CD1c-positive myeloid dendritic cell (primary cell): ENCODE data around the gene PTOV1.

Experiments used
- DNase-seq: peaks from one replicate; pipeline ENCODE4 v3.0.0-alpha.2; 2016; ENCODE audit errors: extremely low spot score

PTOV1 gene

DNA sequence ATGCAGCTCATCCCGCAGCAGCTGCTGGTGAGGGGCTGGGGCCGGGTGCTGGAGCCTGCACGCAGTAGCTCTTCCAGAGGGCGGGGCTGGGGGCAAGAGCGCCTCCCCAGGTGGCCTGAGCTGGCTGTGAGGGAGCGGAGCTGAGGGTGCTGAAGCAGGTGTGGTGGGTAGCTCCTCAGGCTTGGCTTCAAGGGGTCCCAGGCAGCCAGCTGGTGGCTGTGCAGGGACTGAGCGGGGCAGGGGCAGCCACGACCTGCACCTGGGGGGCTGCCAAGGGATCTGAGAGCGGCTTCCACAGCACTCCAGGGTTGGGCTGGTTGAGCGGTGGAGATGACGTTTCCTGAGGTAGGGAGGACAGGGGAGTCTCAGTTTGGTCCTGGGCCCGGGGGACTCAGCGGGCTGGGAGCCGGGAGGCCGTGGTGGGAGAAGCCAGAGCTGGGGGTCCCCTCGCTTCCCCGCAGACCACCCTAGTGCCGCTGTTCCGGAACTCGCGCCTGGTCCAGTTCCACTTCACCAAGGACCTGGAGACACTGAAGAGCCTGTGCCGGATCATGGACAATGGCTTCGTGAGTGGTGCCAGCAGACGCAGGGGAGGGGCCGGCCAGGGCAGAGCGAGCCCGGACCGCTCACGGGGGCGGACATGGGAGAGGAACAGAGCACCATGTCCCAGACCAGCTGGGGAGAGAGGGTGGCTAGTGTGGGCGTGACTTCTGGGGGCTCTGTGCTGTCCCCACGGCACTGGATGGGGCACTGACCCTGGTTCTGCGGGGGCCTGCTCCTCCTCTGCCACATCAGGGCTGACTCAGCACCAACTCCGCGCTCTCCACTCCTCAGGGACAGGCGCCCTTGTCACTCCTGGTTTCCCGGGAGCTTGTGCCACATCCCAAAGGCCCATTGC lies 7.4 kb downstream of the PTOV1 start:
- DNase-seq = no peak

DNA sequence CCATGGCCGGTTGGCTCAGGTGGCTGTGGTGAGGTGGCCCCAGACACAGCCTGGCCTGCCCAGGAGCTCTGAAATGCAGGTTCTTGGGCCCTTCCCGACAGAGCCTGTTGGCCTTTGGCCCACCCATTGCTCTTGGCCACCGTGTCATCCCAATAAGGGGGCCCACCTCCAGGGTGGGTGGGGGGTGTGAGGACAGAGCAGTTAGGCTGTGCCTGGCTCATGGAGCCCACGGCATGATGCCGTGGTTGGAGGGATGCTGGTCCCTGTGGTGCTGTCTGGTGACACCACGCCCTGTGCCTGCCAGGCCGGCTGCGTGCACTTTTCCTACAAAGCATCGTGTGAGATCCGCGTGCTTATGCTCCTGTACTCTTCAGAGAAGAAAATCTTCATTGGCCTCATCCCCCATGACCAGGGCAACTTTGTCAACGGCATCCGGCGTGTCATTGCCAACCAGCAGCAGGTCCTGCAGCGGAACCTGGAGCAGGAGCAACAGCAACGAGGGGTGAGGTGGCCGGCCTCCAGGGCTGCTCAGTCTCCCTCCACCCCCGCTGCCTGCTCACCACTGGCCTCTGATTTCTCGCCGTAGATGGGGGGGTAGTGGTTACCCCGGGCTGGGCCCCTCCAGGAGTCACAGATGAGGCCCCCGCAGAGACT lies 8.8 kb downstream of the PTOV1 start:
- DNase-seq = no peak

DNA sequence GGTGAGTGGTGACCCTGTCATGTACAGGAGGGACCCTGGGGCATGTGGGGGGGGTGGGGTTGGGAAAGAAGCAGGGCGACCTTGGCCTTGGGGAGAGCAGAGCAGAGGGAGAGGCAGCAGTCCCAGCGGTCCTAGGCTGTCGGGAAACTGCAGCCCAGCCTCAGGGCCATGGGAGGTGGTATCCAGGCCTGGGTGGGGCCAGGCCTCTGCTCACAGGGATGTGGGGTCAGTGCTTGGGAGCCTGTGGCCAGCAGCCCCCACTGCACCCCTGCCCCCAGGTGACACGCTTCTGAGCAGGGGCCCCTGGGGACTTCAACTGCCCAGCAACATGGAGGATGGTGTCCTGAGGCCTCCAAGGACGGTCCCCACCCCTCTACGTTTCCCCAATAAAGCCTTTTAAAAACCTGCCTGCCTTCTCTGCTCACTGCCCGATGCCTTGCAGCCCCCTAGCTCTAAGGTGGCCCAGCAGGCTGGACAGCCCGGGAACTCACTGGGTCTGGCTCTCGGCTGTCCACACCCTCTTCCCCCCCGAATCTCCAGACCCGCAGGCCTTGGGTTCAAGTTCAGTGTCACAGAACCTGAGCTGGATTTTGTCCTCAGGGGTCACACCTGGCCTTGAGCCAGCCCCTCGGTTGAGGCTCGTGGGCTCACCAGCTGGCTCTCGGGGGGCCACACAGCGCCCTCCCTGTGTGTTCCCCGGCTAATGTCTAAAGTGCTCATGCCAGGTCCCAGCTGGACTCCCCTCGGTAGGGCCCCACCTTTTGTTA lies 9.6 kb downstream of the PTOV1 start:
- no peak for DNase-seq

DNA sequence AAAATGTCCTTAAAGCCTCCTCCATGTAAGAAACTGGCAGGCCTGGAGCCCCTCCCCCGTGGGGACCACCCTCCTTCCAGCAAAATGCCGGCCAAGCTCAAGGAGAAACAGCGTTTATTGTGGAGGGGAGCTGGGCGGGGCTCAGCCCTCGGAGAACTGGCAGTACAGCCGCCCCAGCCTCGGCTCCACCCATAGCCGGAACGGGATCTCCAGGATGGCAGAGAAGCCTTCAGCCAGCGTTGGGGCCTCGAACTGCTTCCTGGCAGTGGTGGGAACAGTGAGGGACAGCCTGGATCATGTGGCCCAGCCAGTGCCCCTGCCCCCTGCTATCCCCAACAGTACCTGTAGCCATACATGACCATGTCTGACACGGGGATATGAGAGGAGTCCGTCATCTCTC lies 10.1 kb downstream of the PTOV1 start:
- DNase-seq = no peak

DNA sequence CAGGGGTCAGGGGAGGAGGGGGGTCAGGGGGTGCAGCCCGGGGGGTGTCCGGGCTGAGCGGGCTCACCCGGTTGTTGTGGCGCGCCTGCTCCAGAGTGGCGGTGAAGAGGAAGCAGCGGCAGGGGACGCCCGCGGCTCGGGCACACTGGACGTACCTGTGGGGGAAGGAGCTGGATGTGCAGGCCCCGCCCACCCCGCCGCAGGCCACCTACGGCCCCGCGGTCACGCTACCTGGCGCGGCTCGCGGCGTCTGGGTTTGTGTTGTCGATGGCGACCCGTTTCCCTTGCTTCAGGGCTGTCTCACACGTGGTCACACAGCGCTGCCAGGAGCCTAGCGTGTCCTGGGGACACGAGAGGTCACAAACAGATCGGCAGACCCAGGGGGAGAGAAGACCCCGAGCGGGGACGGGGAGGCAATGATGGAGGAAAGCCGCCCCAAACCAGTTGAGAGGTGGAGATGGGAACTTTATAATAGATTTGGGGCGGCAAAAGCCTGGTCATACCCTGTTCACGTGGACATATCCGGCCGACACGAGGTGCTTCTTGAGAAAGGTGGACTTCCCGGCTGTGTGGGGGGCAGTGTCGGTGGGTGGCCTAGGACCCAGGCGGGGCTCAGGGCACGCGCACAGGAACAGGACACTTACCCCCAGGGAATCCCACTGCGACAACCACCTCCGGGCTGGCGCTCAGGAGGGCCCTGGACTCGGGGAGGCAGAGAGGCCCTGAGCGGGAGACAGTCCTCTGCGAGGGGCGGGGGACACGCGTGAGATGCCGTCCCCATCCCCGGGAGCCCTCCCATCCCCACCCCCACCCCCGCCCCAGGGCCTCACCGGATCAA lies 10.8 kb downstream of the PTOV1 start:
- DNase-seq = no peak

DNA sequence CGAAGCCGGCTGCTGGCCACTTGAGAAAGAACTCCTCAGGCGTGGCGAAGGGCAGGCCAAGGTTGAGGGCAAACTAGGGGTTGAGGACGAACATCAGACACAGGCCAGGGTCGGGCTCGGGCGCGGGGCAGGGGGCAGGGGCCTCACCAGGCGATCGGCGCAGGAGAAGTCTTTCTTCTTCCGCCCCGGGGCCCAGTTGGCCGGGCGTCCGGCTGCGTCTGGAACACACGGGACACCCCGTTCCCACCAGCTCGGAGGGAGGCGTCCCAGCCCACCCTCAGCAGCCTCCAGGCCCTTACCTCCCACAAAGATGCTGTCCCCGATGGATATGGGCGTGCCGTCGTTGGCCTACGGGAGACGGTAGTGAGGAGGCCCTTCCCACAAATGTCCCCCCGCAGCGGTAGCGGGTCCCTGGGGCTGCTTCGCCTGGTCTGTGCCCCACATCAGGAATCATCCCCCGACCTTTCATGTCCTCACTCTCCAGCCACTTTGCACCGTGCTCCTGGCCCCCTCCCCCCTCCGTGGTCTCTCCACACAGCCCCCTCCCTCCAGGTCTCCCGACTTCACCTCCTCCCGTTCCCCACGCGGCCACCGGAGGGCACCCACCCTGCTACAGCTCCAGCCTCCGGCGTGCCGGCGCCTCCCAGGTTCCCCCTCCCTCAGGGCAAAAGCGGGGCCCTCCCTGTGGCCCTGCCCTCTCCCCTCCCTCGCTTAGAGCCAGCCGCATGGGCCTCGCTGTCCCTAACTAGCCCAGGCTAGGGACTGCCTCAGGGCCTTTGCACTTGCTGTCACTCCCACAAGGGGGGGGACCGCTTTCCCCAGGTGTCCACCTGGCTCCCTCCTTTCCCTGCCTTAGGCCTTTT lies 11.7 kb downstream of the PTOV1 start:
- no peak for DNase-seq

DNA sequence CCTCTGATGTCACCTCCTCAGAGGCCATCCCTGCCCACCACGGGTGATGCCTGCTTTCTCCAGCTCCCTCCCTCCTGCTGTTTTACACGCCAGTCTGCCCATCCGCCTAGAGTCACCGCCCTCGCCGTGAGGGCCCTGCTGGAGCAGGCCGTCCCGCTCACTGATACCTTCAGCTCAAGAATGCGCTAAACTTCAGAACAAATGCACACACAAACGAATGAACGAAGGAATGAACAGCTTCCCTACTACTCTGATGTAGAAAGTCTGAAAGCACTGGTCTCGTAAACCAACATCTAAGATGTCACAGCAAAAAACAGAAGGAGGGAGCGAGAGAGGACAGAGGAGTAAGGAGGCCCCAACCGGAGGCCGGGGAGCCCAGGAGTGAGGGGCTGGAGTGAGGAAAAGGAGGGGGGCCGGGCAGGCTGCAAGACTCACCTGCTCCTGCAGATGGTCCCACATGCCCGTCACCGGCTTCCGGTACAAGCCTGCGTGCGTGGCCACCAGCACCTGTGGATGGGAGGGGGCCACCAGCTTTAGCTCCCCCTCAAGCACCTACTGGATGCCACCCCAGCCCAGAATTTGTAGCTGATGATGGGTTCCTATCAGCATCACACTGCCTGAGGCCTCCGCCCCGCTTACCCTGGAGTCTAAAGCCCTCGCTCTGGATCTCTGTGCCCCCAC lies 12.4 kb downstream of the PTOV1 start:
- no peak for DNase-seq

DNA sequence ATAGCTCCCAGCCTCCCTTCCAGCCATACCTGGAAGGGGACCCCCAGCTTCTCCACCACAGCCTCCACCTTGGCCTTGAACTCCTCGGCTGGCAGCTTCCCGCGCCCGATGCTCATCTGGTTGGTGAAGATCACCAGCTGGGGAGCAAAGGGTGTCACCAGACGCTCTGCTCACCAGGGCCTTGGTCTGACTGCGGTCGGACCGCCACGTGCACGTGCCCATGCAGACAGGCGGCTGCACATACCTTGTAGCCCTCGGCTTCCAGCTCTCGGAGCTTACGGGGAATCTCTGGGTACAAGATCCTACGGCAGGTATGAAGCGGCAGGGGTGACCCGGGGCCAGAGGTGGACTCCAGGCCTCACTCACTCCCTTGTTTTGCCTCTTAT lies 13.0 kb downstream of the PTOV1 start:
- DNase-seq = no peak

DNA sequence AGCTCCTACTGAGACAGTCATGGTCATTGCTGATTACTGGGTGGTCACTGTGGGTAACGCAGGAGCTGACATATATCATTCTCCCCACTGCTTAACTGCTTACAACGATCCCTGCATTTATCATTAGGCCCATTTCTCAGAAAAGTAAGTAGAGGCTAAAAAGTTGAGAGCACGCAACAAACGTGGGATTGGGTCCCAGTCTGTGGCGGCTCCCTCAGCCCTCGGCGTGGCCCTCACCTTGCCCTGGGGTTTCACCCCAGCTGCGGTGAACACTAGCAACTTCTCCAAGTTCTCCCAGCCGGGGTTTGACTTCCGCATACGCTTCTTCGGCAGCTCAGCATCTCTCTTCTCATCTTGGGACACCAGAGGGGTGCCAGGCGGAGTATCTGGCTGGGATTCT lies 13.9 kb downstream of the PTOV1 start:
- no peak for DNase-seq

DNA sequence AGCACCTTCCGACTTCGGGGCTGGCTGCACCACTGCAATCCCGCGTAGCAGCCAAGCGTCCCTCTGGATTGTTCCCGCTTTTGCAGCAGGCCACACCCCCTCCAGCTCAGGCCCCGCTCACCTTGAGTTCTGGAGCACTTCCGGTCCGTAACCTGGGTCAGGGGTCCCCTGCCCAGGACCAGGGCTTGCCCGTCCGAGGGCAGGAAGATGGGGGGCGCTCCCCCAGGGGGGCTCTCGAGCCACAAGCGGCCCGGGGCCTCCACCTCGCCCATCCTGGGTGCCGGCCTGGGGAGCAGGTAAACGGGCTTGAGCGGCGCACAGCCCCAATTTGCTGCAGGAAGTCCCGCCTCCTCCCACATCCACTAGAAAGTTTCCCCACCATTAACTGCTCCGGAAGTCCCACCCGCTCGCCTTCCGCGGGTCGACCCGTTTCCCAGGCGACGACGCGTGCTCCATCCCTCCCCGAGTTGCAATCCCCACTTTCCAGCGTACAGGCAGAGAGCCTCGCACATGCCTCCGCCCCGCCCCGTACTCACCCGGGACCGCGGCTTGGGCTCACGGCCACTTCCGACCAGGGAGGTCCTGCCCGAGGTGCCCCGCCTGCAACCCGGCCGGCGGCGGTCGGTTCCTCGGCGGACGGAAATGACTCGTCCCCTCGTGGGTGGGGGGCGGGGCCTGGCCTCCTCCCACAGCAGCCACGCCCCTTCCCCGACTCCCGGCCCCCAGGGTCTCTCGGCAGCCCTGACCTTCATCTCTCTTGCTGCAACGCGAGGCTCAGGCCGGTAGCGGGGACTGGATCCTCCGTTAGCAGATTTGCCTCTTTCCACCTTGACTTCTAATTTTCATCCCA lies 16.2 kb downstream of the PTOV1 start, which contains the start of gene PNKP:
PNKP (minus strand) TSS at position 644 of the 850 bp plus-strand sequence; CDS start at position 272, 372 bp downstream.
- peak; percentile 94 for DNase-seq

DNA sequence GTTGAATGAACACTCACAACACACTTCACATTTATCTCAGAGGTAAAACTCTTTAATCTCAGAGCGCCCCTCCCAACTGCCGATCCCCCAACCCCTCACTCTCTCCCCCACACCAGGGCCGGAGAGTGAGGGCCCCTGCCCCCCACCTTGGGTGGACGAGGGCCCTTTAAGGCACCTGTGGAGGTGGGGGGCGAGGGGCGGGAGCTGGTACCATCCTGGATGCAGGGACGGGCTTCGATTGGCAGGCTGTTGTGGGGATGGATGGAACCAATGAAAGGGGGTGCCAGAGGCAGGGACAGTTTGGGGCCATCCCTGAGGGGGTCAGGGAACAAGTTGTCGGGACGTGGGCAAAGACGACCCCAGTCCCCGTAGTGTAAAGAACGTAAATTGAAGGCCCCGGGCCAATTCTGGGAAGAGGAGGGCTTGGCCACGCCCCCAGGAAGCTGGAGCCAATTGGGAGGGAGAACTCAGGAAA lies 18.1 kb downstream of the PTOV1 start:
- DNase-seq = no peak

DNA sequence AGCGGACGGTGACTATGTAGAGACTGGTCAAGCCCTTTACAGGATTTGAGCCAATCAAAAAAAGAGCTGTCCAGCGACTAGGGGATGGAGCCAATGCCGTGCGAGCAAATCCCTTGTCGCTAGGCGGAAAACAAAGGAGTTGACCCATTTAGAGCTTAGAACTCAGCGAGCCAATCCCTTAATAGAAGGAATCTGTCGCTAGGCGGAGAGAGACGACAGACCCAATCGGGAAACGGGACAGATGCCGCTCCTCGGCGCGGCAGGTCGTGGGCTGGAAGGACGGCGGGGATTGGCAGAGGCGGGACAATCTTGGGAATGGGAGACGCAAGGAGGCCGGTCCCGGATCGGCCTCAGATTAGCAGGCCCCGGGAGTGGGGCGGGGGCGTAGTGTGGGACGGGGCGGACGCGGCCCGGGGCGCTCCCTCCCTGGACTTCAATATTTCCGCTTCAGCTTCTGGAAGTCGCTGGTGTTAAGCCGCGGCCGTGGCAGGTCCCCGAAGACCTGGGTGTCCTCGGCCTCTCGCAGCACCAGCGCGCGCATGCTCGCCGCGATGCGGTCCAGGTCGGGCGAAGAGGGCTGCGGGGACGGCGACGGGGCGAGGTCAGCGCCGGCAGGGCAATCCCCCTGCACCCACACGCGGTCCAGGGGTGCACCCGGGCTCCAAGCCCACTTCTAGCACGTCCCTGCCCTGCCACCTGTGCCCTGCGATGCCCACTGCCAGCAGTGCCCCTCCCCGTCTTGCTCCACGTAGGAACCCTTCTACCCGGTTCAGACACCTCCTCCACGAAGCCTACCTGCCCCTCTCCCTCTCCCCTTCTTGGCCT lies 18.7 kb downstream of the PTOV1 start:
- peak; percentile 99 for DNase-seq

DNA sequence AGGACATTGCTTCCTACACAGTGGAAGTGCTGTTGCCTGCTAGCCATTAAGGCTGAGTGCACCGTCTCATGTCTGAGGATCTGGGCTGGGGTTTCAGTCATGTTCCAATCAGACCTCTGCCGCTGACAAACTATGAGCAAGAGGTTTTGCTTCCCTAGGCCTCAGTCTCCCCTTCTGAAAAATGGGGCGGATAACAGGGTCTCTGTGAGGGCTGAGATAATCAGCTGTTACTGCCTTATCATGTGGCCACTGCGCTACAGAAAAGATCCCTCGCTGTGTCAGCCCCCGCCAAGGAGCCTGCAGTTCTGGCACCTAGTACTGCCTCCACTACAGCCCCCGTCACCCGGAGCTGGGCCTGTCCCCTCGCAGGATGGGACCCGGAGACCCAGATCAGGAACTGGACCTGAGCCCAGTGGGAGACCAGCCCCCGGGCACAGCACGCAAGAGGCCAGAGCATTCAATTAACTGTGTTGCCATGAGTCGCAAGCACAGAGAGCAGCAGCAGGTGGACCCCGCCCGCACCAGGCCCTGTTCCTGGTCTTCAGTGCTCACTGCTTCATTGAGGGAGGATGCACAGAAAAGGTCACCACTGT lies 19.4 kb downstream of the PTOV1 start:
- no peak for DNase-seq

DNA sequence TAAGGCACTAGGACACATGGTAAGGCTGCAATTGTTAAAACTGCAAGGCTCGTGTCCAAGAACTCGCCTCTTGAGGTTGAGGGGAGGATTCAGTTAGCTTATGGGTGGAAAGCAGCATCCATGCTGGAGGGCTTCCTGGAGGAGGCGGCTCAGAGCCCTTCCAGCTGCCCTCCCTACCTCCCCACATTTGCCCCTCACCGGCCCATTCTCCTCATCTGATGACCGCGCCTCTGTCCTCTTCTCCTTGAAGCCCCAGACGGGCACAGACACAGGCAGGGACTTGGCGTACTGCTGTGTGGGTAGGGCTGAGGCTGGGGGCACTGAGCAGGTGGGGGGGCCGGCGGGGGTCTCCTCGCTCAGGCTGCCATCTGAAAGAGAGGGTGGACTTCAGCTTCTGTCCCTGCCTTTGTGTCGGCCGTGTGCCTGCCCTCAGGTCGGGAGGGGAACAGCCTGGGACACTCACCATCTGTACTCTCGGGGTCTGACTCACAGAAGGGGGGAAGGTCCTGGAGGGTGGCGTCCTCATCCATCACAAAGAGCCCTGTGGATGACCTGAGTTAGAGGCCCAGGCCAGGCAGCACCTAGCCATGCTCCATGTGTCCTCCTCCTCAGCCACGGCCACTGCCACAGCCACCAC lies 20.5 kb downstream of the PTOV1 start:
- DNase-seq = no peak

DNA sequence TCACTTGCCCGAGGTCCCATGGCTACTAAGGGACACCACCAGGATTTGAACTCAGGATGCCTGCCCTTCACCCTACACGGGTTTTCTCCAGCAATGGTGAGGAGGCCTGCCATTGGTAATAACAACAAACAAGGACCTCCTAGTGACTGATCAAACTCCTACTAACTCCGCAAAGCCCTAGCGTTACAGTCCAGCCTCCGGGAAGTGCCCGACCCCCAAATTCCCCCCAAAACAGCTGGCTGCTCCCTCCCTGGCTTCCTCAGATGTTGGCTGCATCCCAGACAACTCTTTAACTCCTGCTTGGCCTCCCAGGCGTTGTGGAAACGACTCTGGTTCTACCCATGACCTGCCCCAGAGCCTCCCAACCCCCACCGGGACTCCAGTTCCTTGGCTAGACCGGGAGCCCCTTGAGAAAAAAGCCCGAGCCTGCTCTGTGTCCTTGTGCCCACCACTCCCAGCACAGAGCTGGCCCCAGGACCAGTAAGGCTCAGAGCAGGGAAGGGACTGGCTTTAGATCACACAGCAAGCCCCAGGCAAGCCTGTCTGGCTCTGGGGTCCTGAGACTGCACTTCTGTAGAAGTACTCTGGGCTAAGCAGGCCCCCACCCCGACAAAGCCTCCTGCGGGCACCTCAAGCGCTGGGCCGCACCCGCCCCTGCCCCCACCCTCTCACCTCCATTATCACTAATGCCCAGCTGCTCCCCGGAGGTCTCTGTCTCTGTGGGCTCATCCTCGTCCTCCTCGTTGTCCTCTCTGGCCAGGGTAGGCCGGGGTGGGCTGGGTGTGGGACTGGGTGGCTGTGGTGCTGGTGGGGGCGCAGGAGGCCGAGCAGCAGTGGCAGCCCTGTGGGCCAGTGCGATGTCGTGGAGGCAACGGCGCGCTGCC lies 21.5 kb downstream of the PTOV1 start:
- DNase-seq = no peak

DNA sequence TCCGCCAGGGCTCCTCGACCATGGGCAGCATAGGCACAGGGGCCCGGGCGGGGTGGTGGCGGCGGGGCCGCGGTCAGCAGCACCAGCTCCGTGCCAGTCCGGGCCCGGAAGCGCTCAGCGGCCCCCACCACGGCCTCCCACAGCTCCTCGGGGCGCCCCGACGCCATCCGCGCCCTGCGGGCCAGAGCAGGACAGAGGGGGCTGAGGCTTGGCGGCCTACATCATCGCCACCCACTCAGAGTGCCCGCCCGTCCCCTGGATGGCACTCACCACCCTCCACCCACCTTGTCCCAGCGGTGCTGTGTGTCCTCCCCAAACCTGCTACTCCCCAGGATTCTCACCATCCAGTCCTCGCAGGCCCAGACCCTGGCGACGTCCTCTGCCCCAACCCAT lies 22.2 kb downstream of the PTOV1 start:
- no peak for DNase-seq
